ENCODE results near the gene YES1. TPM values are rescaled to one million over a fixed set of nuclear protein-coding genes. Genes with fewer than 3 reads are reported as not detected.

YES1 gene
- total RNA-seq, 4 donors from 2014 or later = 46.2 to 119 (median 83.0) TPM

DNA sequence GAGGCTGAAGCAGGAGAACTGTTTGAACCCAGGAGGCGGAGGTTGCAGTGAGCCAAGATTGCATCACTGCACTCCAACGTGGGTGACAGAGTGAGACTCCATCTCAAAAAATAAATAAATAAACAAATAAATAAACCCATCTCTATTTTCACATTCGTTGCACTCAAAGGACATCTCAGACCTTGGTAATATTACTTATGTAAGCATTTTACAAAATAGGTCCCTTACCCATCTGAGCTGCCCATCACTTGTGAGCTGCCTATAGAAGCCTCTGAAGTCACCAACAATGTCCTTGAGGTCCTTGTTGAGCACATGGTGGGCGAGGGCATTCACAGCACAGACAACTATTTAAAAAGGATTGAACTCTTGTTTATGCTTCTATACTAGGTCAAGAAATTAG lies 115.0 kb downstream of the YES1 start:
- peaks cover 0 to 26% (median 0%) of the 10 kb centered on the region in 3 donors for H3K36me3 ChIP-seq
- DNase-seq = no peak
- no peaks in the 10 kb centered on the region for H3K27me3 ChIP-seq
- no peak overlapping the region for H3K4me3 ChIP-seq
- no peaks in the 10 kb centered on the region for H3K4me1 ChIP-seq
- H3K9me3 ChIP-seq = no peaks in the 10 kb centered on the region
- no peak overlapping the region for H3K27ac ChIP-seq
- no peak for TF ChIP-seq POLR2A (IDR thresholded peaks at IDR 0.05)
- TF ChIP-seq, protein P1, sequence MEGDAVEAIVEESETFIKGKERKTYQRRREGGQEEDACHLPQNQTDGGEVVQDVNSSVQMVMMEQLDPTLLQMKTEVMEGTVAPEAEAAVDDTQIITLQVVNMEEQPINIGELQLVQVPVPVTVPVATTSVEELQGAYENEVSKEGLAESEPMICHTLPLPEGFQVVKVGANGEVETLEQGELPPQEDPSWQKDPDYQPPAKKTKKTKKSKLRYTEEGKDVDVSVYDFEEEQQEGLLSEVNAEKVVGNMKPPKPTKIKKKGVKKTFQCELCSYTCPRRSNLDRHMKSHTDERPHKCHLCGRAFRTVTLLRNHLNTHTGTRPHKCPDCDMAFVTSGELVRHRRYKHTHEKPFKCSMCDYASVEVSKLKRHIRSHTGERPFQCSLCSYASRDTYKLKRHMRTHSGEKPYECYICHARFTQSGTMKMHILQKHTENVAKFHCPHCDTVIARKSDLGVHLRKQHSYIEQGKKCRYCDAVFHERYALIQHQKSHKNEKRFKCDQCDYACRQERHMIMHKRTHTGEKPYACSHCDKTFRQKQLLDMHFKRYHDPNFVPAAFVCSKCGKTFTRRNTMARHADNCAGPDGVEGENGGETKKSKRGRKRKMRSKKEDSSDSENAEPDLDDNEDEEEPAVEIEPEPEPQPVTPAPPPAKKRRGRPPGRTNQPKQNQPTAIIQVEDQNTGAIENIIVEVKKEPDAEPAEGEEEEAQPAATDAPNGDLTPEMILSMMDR (IDR thresholded peaks at IDR 0.05) = no peak

DNA sequence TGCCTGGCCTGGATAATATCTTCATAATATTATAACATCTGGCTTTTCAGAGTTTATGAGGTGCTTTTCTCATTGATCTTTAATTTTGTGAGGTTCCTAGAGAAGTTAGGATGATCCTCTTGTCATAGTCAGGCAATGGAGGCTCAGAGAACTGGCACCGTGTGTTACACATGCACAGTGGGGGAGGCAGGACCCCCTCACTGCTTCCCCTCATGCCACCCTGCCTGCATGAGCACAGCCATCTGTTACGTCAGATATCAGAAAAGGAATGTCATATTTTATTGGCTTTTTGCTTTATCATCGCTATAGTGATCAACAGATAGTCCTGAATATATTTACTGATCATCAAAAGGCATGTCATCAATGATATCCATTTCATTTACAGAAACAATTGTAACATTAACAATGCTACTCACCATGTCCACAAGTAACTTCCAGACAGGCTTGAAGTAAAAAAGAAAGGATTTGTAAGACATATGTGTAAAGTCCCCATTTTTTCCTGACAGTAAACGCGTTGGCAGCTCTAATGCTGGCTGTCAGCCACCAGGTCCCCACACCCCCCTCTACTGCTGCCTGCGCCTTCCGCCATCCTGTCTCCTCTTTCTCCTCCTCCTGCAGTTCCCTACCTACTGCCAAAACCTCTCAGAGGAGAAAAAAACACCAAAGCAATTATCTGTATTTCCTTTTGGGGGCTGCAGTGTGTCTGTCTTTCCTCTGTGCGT lies 118.4 kb downstream of the YES1 start:
- no peaks in the 10 kb centered on the region for H3K4me1 ChIP-seq
- no peak for DNase-seq
- no peak overlapping the region for H3K4me3 ChIP-seq
- H3K36me3 ChIP-seq = peaks cover 0 to 31% (median 0%) of the 10 kb centered on the region in 3 donors
- no peaks in the 10 kb centered on the region for H3K27me3 ChIP-seq
- no peak overlapping the region for H3K27ac ChIP-seq
- TF ChIP-seq, protein P1 (IDR thresholded peaks at IDR 0.05) = no peak
- TF ChIP-seq POLR2A (IDR thresholded peaks at IDR 0.05) = no peak
- no peaks in the 10 kb centered on the region for H3K9me3 ChIP-seq

DNA sequence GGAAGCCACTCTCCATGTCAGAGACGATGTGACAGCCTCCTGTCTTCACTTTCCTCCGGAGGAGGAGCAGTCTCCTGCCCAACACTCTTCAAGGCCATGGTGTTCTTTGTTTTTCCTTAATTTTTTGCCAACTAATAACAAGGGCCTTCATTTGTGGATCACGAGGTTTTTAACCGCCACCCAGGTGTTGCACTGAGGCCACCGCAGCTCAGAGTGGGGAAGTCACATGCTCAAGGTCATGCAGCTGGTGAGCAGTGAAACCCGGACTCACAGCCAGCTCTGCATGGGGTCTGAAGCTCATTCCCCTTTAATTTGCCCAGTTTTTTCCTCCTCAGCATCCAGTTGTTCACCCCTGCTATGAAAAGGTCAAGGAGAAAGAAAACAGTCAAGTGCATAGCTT lies 119.2 kb downstream of the YES1 start:
- Histone ChIP-seq H3K27ac (no peak overlapping the region), H3K4me3 (no peak overlapping the region), H3K36me3 (peaks cover 0 to 31% (median 0%) of the 10 kb centered on the region in 3 donors), H3K9me3 (no peaks in the 10 kb centered on the region), H3K4me1 (no peaks in the 10 kb centered on the region), H3K27me3 (no peaks in the 10 kb centered on the region)
- TF ChIP-seq POLR2A (IDR thresholded peaks at IDR 0.05) = no peak
- TF ChIP-seq, protein P1 (IDR thresholded peaks at IDR 0.05) = no peak
- DNase-seq = no peak

DNA sequence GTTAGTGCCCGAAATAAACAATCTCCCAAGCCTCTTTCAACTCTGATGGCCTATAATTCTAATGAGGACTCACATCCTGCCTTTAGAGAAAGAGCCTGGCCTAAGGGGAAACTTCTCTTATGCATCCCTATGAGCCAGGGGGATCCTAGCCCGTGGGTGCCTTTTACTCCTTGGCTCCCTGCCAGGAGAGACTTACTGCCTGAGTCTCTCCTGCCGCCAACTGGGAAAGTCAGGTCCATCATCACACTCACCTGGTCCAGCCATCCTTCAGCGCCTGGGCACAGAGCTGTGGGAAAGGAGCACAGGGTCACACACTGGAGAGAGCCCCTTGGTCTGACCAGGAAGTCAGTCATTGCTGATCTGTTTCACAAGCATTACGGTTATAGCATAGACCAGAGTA lies 123.7 kb downstream of the YES1 start:
- no peak overlapping the region for H3K27ac ChIP-seq
- TF ChIP-seq, protein P1 (IDR thresholded peaks at IDR 0.05) = no peak
- no peak for TF ChIP-seq POLR2A (IDR thresholded peaks at IDR 0.05)
- H3K4me3 ChIP-seq = no peak overlapping the region
- no peaks in the 10 kb centered on the region for H3K4me1 ChIP-seq
- H3K9me3 ChIP-seq = no peaks in the 10 kb centered on the region
- peaks cover 0 to 24% (median 0%) of the 10 kb centered on the region in 3 donors for H3K36me3 ChIP-seq
- H3K27me3 ChIP-seq = no peaks in the 10 kb centered on the region
- DNase-seq = no peak

DNA sequence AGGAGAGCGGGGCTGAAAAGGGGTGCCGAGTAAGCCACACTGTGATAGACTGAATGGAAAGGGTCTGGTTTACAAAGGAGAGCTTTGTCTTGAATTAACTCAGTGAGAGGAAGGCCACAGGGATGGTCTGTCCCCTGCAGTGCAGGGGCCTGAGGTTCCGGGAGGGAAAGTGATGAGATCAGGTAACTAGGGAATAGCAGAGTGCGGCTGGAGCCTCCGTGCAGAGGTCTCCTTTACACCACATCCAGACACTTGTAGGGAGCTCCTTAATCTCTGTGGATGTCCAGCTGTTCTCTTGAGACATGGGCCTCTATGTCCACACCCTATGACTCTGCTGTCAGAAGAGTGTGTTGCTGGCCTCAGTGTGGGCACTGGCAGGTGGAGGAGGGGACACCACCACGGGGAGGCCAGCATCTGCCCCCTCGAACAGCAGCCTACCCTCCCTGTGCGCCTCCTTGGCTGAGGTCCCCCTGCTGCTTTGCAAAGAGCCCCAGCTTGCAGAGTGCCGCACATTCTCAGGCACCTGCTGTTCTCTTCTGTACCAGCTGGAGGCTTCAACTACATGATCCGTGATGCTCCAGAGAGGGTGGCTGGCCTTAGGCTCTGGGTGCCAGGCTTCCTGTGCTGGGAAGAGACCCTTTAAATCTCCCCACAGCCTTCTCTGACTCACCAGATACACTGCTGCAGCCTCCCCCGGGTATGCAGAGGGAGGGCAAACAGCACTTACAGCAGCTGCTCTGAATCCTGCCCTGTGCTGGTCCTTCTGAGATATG lies 125.5 kb downstream of the YES1 start:
- no peaks in the 10 kb centered on the region for H3K9me3 ChIP-seq
- no peaks in the 10 kb centered on the region for H3K27me3 ChIP-seq
- H3K4me3 ChIP-seq = no peak overlapping the region
- H3K4me1 ChIP-seq = no peaks in the 10 kb centered on the region
- no peak for DNase-seq
- TF ChIP-seq, protein P1 (IDR thresholded peaks at IDR 0.05) = no peak
- TF ChIP-seq POLR2A (IDR thresholded peaks at IDR 0.05) = no peak
- peaks cover 0 to 25% (median 0%) of the 10 kb centered on the region in 3 donors for H3K36me3 ChIP-seq
- no peak overlapping the region for H3K27ac ChIP-seq

Measured in Peyer's patch (tissue), 4 donors.